Measurements from ENCODE around the gene VEZT.

DNA sequence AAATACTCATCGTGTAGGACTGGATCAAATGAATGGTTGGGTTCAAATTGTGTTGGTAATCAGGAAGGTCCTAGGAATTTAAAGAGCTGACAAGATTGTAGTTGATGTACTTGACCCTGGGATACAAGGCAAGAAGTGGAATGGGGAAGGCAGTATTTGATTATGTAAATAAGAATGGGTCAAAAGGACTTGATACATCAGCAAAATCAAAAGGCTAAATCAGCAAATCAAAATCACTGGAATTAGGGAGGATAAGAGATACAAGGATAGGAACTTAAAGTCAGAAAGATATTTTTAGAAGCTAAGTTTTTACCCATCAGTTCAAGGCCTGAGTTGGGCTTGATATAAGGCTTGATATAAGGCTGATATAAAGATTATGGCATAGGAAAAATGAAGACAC lies 65.8 kb downstream of the VEZT start:
- TF ChIP-seq, protein P1, sequence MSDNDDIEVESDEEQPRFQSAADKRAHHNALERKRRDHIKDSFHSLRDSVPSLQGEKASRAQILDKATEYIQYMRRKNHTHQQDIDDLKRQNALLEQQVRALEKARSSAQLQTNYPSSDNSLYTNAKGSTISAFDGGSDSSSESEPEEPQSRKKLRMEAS (IDR thresholded peaks at IDR 0.05), result no peak
- TF ChIP-seq RAD21 (IDR thresholded peaks at IDR 0.05; ENCODE audit: low read depth), result no peak

Data from Ishikawa (cell line).